ENCODE measurements around the gene RNU1-2. TPM values are rescaled to one million over a fixed set of nuclear protein-coding genes. Genes with fewer than 3 reads are reported as not detected.
"Not testable (repeated sequence)": the region's sequence is repeated elsewhere in the genome, so short reads cannot be mapped to it uniquely, and the experiment has no call there.

RNU1-2 gene
- under 0.01 TPM for total RNA-seq

- not testable (repeated sequence) for H3K9me3 ChIP-seq (ENCODE audit: low read depth, low read length); H3K27me3 ChIP-seq (ENCODE audit: insufficient read depth, low read length)
- H3K4me1 ChIP-seq (ENCODE audit: insufficient read depth, low read length) = peaks cover 16% of the 10 kb centered on the region
- peak within 1 kb of the TSS; percentile 27 for H3K4me3 ChIP-seq (ENCODE audit: low read length)
Observed at GRCh38 chr1:16895598-16896315, at the start of gene RNU1-2. RNU1-2 (plus strand) TSS chr1:16895980.

DNA sequence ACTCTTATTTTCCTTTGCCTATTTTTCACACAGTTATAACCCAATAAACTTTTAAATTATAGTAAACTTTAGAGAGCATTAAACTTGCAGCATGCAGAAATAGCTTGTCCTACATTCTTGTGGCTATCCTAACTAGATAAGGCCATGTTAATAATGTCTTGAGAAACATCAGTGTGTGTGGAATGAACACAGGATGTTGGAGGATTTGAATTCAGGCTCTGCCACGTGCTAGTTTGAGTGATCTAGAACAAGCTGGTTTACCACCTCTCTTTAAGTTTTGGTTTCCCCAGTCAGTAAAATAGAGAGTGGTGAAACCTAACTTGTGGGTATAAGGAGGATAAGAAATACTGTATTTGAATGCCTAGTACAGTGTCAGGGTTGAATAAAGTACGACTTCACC lies 39.6 kb upstream of the RNU1-2 start:
- H3K4me3 ChIP-seq (ENCODE audit: low read length); H3K9me3 ChIP-seq (ENCODE audit: low read depth, low read length); H3K27me3 ChIP-seq (ENCODE audit: insufficient read depth, low read length); H3K4me1 ChIP-seq (ENCODE audit: insufficient read depth, low read length): not testable (repeated sequence)

DNA sequence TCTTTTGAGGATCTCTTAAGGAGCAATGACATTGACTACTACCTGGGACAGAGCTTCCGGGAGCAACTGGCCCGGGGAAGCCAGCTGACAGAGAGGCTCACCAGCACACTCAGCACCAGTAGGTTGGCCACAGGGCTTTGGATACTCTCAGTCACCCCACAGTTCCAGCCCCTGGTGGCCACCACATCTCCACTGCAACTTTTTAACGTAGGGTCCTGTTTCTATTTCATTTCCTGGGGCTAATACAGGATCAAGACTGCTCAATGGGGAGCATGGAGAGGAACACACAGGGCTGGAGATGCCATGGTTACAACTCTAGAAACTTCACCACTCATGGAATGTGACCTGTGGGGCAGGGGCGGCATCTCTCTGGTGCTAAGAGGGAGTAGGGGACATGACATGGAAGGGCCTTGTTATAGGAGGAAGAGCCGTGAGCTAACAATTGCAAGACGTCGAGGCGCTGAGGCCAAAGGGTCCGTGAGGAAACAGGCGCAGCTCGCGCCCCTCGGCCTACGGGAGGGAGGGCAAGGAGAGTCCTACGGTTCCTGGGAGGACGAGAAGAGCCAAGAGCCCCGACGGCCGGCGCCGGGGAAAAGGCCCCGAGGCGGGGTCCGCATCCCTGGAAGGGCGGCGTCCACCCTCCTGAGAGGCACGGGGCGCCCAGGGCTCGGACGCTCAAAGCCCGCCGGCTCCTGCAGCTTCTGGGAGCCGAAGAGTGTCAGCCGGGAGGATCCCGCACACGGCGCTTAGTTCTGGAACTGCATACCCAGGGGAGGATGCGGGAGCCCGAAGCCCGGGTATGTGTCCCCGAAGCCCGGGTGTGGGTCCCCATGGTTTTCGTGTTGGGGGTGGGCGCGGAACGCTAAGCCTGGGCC lies 36.4 kb upstream of the RNU1-2 start:
- H3K27me3 ChIP-seq (ENCODE audit: insufficient read depth, low read length); H3K4me3 ChIP-seq (ENCODE audit: low read length); H3K4me1 ChIP-seq (ENCODE audit: insufficient read depth, low read length); H3K9me3 ChIP-seq (ENCODE audit: low read depth, low read length): not testable (repeated sequence)

- not testable (repeated sequence) for H3K4me1 ChIP-seq (ENCODE audit: insufficient read depth, low read length); H3K9me3 ChIP-seq (ENCODE audit: low read depth, low read length); H3K4me3 ChIP-seq (ENCODE audit: low read length); H3K27me3 ChIP-seq (ENCODE audit: insufficient read depth, low read length)
Observed at GRCh38 chr1:16860048-16860447, 35.7 kb upstream of the RNU1-2 start.

DNA sequence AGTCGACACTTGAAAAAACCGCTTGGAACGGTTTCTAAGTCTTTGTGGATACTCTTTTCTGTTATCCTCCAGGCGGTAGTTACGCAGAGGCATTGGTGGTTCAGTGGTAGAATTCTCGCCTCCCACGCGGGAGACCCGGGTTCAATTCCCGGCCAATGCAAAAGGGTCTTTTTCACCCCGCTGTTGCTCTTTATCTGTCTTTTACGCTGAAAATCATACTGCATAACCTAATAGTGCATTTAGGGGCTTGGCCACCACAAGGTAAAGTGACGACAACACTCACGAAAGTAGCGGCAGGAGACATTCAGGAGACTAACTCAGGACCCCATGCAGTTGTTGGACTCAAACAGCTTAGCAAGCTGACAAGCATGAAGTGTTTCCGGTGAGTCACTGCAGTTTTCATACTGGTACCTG lies 33.9 kb upstream of the RNU1-2 start:
- H3K4me1 ChIP-seq (ENCODE audit: insufficient read depth, low read length); H3K9me3 ChIP-seq (ENCODE audit: low read depth, low read length); H3K4me3 ChIP-seq (ENCODE audit: low read length); H3K27me3 ChIP-seq (ENCODE audit: insufficient read depth, low read length): not testable (repeated sequence)

DNA sequence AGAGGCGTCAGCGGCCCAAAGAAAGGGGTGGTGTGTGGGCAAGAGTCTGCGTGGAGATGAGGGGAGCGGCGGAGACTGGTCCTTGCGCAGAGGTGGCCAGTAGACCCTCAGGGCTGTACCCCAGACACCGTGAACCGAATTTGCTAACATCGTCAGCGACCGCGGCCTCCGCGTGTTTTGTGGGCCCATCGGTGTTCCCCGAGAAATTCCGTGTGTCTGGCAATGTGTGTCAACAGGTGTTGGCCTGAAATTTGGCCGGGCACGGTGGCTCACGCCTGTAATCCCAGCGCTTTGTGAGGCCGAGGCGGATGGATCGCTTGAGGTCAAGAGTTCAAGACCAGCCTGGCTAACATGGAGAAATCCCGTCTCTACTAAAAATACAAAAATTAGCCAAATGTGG lies 33.4 kb upstream of the RNU1-2 start:
- not testable (repeated sequence) for H3K4me1 ChIP-seq (ENCODE audit: insufficient read depth, low read length); H3K27me3 ChIP-seq (ENCODE audit: insufficient read depth, low read length); H3K4me3 ChIP-seq (ENCODE audit: low read length); H3K9me3 ChIP-seq (ENCODE audit: low read depth, low read length)

- H3K9me3 ChIP-seq (ENCODE audit: low read depth, low read length); H3K4me3 ChIP-seq (ENCODE audit: low read length); H3K4me1 ChIP-seq (ENCODE audit: insufficient read depth, low read length); H3K27me3 ChIP-seq (ENCODE audit: insufficient read depth, low read length): not testable (repeated sequence)
Observed at GRCh38 chr1:16863024-16863423, 32.8 kb upstream of the RNU1-2 start.

DNA sequence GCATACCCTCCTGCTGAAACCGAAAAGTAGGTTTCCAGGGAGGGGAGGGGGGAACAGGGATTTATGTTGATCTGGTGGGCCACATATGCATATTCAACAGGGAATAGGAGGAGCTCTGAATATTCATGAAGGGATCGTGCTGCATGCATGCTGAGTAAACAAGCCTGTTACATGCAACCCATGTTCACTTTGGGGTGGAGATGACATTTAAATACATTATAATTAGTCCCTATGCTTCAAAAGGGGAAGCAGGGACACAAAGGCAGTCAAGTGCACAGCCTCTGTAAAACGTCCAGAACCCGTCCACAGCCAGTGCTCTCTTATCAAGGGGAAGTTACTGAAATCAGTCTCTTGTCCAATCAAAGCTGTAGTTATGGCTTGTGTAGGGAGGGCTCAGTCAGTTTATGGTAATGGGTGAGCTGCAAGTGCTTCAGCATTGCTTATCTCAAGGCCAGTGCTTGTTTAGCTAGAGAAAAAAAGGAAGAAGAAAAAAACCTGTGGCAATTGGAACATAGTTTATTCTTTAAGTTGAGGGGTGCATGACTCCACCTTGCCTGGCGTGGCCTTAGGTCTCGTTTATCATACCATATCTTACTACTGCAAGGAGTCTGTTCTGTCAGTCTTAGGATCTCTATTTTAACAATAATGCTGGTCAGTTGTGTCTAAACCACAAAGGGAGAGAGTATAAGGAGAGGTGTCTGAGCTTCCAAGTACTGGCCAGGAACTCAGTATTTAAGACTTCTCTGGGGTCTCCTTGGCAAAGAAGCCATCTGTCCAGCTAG lies 28.7 kb upstream of the RNU1-2 start:
- H3K9me3 ChIP-seq (ENCODE audit: low read depth, low read length); H3K27me3 ChIP-seq (ENCODE audit: insufficient read depth, low read length); H3K4me3 ChIP-seq (ENCODE audit: low read length); H3K4me1 ChIP-seq (ENCODE audit: insufficient read depth, low read length): not testable (repeated sequence)

DNA sequence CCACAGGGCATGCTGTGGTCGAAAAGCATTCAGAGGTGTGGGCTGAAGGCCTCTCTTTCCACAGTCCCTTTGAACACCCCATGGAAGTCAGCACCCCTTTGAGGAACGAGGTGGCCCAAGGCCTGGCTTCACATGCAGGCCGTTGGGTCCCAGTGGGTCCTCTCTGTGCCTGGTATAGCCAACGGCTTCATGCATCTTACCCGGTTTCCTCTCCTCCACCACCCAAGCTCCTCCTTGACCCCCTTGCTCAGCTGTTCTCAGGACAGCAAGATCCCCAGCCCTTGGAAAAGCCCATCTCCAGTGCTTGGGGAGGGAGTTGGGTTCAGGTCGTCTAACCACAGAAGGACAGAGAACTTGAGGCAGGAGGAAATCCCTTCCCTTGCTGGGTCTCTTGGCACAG lies 27.0 kb upstream of the RNU1-2 start:
- not testable (repeated sequence) for H3K4me1 ChIP-seq (ENCODE audit: insufficient read depth, low read length); H3K27me3 ChIP-seq (ENCODE audit: insufficient read depth, low read length); H3K4me3 ChIP-seq (ENCODE audit: low read length); H3K9me3 ChIP-seq (ENCODE audit: low read depth, low read length)

DNA sequence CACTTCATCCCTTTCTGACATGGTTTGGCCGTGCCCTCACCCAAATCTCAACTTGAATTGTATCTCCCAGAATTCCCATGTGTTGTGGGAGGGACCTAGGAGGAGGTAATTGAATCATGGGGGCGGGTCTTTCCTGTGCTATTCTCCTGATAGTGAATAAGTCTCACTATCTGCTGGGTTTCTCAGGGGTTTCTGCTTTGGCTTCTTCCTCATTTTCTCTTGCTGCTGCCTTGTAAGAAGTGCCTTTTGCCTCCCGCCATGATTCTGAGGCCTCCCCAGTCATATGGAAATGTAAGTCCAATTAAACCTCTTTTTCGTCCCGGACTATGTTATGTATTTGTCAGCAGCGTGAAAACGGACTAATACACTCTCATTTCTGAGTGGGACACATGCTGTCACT lies 25.8 kb upstream of the RNU1-2 start:
- H3K4me3 ChIP-seq (ENCODE audit: low read length); H3K9me3 ChIP-seq (ENCODE audit: low read depth, low read length); H3K4me1 ChIP-seq (ENCODE audit: insufficient read depth, low read length): not testable (repeated sequence)
- peaks cover 10% of the 10 kb centered on the region for H3K27me3 ChIP-seq (ENCODE audit: insufficient read depth, low read length)

GRCh38 chr1:16871171-16871570 lies 24.6 kb upstream of the RNU1-2 start:
- not testable (repeated sequence) for H3K9me3 ChIP-seq (ENCODE audit: low read depth, low read length); H3K4me1 ChIP-seq (ENCODE audit: insufficient read depth, low read length); H3K4me3 ChIP-seq (ENCODE audit: low read length)
- H3K27me3 ChIP-seq (ENCODE audit: insufficient read depth, low read length) = peaks cover 19% of the 10 kb centered on the region

GRCh38 chr1:16872152-16873075 lies 23.4 kb upstream of the RNU1-2 start:
- peaks cover 21% of the 10 kb centered on the region for H3K27me3 ChIP-seq (ENCODE audit: insufficient read depth, low read length)
- not testable (repeated sequence) for H3K4me1 ChIP-seq (ENCODE audit: insufficient read depth, low read length); H3K4me3 ChIP-seq (ENCODE audit: low read length); H3K9me3 ChIP-seq (ENCODE audit: low read depth, low read length)

DNA sequence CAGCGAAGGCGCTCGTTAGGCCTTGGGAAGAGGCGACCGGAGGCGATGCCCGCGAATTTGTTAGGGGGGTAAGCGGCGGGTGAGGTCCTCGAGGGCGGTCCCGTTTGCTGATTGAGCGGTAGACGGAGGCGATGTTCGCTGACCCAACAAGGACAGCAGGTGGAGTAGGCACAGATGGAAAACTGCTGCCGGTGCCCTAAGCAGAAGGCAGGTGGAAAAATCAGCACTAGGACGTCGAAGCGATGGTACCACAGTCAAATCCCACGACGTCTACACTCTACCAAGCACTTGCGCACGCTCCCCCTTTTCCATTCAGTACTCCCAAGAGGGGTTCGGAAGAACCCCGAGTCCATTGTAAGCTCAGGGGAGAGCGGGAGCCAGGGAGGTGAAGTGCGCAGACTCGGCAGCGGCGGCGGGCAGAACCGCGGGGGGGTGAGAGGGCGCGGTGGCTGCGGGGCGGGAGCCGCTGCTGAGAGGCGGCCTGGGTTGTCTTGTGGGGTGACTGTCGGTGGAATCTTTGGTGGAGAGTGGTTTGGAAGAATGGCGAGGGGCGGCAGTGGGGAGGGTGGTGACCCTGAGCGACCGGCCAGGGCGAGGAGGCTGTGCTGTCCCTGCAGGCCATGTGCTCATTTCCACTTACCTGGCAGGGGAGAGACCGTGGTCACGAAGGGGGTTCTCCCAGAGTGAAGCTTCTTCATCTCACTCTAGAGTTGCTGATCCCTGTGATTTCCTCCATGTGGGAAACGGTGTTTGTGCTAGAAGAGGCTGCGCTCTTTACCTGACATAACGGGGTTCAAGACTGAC lies 22.5 kb upstream of the RNU1-2 start:
- H3K27me3 ChIP-seq (ENCODE audit: insufficient read depth, low read length) = peaks cover 21% of the 10 kb centered on the region
- H3K4me3 ChIP-seq (ENCODE audit: low read length); H3K9me3 ChIP-seq (ENCODE audit: low read depth, low read length); H3K4me1 ChIP-seq (ENCODE audit: insufficient read depth, low read length): not testable (repeated sequence)

Data from mononuclear cell (primary cell).